ENCODE measurements around the gene ESYT2.

ESYT2 gene

DNA sequence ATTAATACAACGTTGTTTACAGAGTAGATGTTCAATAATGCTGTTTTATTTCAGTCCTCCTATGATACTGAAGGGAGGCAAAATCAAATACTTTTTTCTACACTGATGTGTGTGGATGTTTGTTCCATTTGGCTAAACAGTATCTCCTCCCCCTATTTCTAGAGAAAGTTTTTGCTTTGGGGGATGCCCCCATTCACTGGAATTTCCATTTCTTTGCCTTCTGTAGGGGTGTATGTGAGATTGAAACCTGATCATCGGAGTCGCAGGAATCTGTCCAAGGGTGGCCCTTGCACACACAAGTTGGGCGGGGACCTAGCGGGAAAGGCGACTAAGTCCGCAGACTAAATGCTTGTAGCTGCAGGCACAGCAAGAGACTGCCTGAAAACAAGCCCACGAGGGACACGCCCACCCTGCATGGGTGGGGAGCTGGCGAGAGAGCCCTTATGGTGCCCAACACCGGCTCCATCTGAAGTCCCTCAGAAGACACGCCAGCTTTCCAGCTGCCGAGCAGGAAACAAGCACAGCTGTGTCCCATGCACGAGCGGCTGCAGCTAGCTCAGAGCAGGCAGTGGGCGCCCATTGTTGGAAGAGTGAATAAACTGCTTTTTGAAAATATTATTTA is 58.0 kb downstream of the ESYT2 start:
- no peak for DNase-seq (ENCODE audit: low read depth in 2 of 2, low spot score in 1 of 2)

DNA sequence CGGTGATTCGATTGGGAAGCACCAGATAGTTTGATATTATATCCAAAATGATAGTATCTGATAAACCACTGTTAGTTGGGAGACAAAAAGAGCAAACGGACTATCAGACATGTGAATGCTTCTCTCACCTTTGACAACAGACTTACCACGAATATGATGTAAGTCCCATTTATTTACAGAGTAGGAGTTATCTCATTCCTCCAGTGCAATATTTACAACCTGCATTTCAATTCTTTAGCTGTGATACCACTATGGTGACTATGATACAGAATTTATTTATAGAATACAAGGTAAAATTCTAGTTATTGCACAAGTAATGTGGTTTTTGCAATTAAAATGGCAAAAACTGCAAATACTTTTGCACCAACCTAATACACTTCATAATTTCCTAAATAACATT is 61.6 kb downstream of the ESYT2 start:
- DNase-seq (ENCODE audit: low read depth in 2 of 2, low spot score in 1 of 2), result no peak

- DNase-seq (ENCODE audit: low read depth in 2 of 2, low spot score in 1 of 2), result no peak
Measured at GRCh38 chr7:158766570-158767281, 62.6 kb downstream of the ESYT2 start.

DNA sequence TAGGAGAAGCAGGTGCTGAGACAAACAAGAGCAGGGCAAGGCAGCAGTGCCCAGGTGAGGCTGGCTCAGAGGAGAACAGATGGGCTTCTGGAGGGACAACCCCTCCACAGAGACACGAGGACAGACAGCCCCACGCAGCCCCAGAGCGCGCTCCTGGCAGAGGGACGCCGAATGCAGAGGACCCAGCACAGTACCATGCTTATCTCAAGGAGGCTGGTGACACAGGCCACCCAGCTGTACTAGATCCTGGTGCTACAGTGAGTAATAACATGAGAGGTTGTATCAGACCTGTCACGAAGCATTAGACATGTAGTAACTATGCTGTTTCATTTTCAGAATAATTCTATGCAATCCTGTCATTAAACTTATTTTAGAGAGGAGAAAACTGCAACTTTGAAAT is 64.3 kb downstream of the ESYT2 start:
- DNase-seq (ENCODE audit: low read depth in 2 of 2, low spot score in 1 of 2), result no peak

- no peak for DNase-seq (ENCODE audit: low read depth in 2 of 2, low spot score in 1 of 2)
Measured at GRCh38 chr7:158763454-158764033, 65.8 kb downstream of the ESYT2 start.

GRCh38 chr7:158761945-158762344 is 67.4 kb downstream of the ESYT2 start:
- DNase-seq (ENCODE audit: low read depth in 2 of 2, low spot score in 1 of 2), result no peak

DNA sequence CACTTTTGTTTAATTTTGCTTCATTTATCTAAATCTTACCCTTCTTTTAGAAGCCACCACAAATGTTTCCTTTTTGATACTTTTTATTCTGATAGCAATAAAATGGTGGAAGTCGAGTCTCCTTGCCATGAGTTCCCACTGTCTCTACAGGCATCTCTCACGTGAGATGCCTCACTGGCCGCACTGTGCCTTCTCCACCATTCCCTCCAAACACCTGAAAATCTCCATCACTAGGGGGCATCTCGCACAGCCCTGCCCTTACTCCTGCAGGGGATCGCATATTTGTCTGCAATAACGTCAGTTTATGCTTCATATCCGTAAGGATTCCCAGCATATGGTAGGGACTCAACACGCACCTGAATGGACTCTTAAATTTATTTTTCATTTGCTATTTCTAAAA is 68.4 kb downstream of the ESYT2 start:
- no peak for DNase-seq (ENCODE audit: low read depth in 2 of 2, low spot score in 1 of 2)

GRCh38 chr7:158760445-158760764 is 68.9 kb downstream of the ESYT2 start:
- DNase-seq (ENCODE audit: low read depth in 2 of 2, low spot score in 1 of 2), result no peak

- DNase-seq (ENCODE audit: low read depth in 2 of 2, low spot score in 1 of 2), result no peak
Measured at GRCh38 chr7:158759749-158760444, 69.4 kb downstream of the ESYT2 start.

GRCh38 chr7:158759245-158759614 is 70.1 kb downstream of the ESYT2 start:
- DNase-seq (ENCODE audit: low read depth in 2 of 2, low spot score in 1 of 2), result no peak

DNA sequence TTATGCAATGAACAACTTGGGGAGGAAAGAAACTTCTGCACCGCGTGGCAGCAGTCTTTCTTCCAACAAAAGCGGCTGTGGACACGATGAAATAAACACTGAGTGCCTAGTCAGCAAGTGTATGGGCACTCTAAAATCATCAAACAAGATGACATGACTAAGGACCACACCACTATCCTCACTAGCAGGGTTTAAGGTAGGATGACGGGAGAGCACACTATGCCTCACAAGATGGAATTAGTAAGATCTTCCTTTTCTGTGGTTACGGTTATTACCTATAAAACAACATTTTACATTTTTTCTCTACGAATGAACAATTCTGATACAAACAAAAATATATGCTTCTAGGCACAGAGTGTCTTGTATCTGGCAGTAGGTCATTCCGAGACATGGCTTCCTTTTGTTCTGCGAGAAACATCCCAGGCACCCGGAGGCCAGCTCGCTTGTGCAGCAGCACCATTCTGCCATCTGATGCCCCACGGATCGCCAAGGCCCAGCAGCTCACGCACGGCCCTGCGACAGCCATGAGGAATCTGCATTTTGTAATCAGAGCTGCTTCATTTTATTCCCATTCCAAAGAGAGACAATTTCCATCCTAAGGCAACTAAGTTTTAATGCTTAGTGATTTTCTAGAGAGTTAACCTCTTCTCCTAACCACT is 70.6 kb downstream of the ESYT2 start:
- DNase-seq (ENCODE audit: low read depth in 2 of 2, low spot score in 1 of 2), result no peak

DNA sequence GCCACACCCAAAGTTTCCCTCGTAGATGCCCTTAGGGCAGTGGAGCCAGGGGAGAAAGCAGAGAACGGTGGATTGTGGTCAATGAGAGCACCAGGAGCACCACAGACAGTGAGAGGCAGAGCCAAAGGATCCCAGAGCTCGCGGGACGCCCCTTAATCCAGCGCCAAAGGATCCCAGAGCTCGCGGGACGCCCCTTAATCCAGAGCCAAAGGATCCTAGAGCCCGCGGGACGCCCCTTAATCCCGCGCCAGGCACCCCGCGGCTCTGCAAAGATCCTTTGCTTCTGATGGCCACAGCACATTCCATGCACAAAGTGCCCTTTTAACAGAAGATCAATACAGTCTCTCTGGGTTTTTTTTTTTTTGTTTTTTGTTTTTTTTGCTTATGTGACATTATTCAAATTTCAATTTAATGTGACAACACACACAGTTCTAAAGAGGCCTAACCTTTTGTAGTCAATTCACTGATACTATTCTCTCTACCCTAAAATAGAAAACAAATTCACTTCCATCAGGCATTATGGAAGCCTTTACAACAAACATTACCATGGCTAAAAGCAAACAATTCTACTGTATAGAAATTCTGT is 71.8 kb downstream of the ESYT2 start:
- DNase-seq (ENCODE audit: low read depth in 2 of 2, low spot score in 1 of 2), result no peak

- DNase-seq (ENCODE audit: low read depth in 2 of 2, low spot score in 1 of 2), result no peak
Measured at GRCh38 chr7:158754746-158755444, 74.4 kb downstream of the ESYT2 start.

GRCh38 chr7:158753900-158754299 is 75.4 kb downstream of the ESYT2 start:
- DNase-seq (ENCODE audit: low read depth in 2 of 2, low spot score in 1 of 2), result no peak

- no peak for DNase-seq (ENCODE audit: low read depth in 2 of 2, low spot score in 1 of 2)
Measured at GRCh38 chr7:158751751-158752150, 77.6 kb downstream of the ESYT2 start.

DNA sequence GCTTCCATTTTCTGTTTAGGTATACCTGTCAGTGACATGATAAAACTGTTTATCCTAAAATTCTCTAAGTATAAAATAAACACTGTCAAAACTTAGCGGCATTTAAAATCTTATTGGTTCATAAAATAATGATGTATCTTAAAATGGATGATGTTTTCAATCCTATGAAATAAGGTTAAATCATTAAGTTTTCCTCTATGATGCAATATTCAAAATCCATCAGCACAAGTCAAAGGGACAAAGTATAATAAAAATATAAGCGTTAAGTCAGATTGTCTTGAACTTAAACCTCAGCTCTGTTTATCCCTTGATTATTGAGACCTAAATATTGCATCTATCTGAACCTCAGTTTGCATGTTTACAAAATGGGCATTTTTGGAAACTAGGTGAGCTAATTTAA is 78.1 kb downstream of the ESYT2 start:
- DNase-seq (ENCODE audit: low read depth in 2 of 2, low spot score in 1 of 2), result no peak

- no peak for DNase-seq (ENCODE audit: low read depth in 2 of 2, low spot score in 1 of 2)
Measured at GRCh38 chr7:158750702-158751101, 78.6 kb downstream of the ESYT2 start.

GRCh38 chr7:158749396-158749795 is 79.9 kb downstream of the ESYT2 start:
- no peak for DNase-seq (ENCODE audit: low read depth in 2 of 2, low spot score in 1 of 2)

DNA sequence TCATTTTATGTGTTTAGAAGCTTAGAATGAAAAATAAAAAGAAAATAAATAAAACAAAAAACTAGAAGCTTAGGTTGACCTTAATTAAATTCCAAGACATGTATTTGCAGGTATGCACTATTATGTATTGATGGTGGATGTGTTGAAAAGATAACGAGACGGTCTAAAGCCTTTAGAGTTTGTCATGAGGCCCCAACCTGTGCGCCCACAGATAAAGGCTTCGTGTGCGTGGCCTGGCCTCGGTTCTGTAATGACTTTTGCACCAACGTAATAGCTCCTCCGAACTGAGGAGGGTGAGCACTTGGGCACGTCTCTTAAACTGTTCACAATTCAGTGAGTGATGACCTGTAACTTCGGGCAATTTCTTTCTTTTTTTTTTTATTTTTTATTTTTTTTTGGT is 81.0 kb downstream of the ESYT2 start:
- DNase-seq (ENCODE audit: low read depth in 2 of 2, low spot score in 1 of 2), result no peak

- no peak for DNase-seq (ENCODE audit: low read depth in 2 of 2, low spot score in 1 of 2)
Measured at GRCh38 chr7:158747408-158747807, 81.9 kb downstream of the ESYT2 start.

GRCh38 chr7:158746957-158747356 is 82.4 kb downstream of the ESYT2 start:
- no peak for DNase-seq (ENCODE audit: low read depth in 2 of 2, low spot score in 1 of 2)

All from stimulated activated CD8-positive, alpha-beta memory T cell treated with anti-CD3 and anti-CD28 coated beads, Interleukin-4, amount 100 ng/mL, for 4 hours (primary cell).